Adrenal gland (tissue), 12 donors: Measurements from ENCODE around the gene TRIM38. TPM values are rescaled to one million over a fixed set of nuclear protein-coding genes. Genes with fewer than 3 reads are reported as not detected.

Experiments used
- DNase-seq, 7 donors: peaks; one replicate each; pipeline ENCODE4 v3.0.0-alpha.2; 2019 to 2020
- H3K27ac ChIP-seq, 5 donors: fragments of 200-600 bp; sonication (generic) in 4 of 5; 1 replicate in 3 of 5; 2 replicates in 2 of 5; pipeline versions ENCODE4 v1.5.1 to v1.8.0; 2016 to 2020; ENCODE audit warnings: mild to moderate bottlenecking in 1 of 5
- H3K27me3 ChIP-seq: fragments of 200-600 bp; 2 replicates; pipeline ENCODE4 v1.8.0; 2021
- H3K36me3 ChIP-seq, 2 donors: fragments of 200-600 bp; replicated peaks in 1 of 2; 1 replicate in 1 of 2; 2 replicates in 1 of 2; pipeline versions ENCODE4 v1.5.1 to v1.8.0; 2018 to 2022
- H3K4me1 ChIP-seq, 2 donors: fragments of 200-600 bp; replicated peaks in 1 of 2; 1 replicate in 1 of 2; 2 replicates in 1 of 2; pipeline versions ENCODE4 v1.5.1 to v1.8.0; 2018 to 2021
- H3K4me3 ChIP-seq, 4 donors: fragments of 200-600 bp; sonication (generic) in 3 of 4; one replicate each; pipeline ENCODE4 v1.5.1; 2016 to 2018
- H3K9me3 ChIP-seq, 3 donors: fragments of 200-600 bp; sonication (generic) in 1 of 3; replicated peaks in 1 of 3; 1 replicate in 2 of 3; 2 replicates in 1 of 3; pipeline versions ENCODE4 v1.5.1 to v1.8.0; 2016 to 2021
- POLR2A ChIP-seq, 2 donors: fragments of 450-650 bp; IDR thresholded peaks; one replicate each; pipeline ENCODE4 v1.6.1; 2017; ENCODE audit warnings: antibody characterized with exemption in 2 of 2, mild to moderate bottlenecking in 2 of 2, moderate library complexity in 1 of 2
- WGBS, 4 donors: extraction: QIAGEN DNeasy Blood & Tissue Kit in 2 of 4; methylation state at CpG; one replicate each; pipeline versions ENCODE4 v1.1.5 to v1.1.7; 2013 to 2017; 5-methylcytosine and 5-hydroxymethylcytosine counted together
- intact Hi-C, 2 donors: fragments of 100-400 bp; cut with DNase I; formaldehyde crosslinking; loops; one replicate each; pipeline versions ENCODE4 v1.14.1 to v1.15.0; 2022 to 2023
- polyA plus RNA-seq, 3 donors: library from polyadenylated mRNA; stranded (reverse); fragments of 200-250 nt in 2 of 3; fragments of 350-450 nt in 1 of 3; fragmentation: Illumina TruSeq in 1 of 3; extraction: RNeasy Lipid Tissue Mini Kit (QIAGEN cat#74804) in 1 of 3; gene quantifications; one replicate each; pipeline ENCODE4 v1.2.3, GENCODE V29; 2013 to 2014
- total RNA-seq, 9 donors: library from RNA; depleted of rRNA in 4 of 9; stranded (reverse); fragments of >200 nt in 4 of 9; fragments of 120-200 nt in 1 of 9; fragmentation: NEBNext Ultra II Directional in 1 of 9; extraction: Animal tissue kit (Norgen Biotek cat#: 25700) in 1 of 9; gene quantifications; one replicate each; pipeline versions ENCODE4 v1.1.0 to v1.2.4, GENCODE V29; 2013 to 2023
- TF ChIP-seq, protein P1 (sequence below), 6 experiments: fragments of 450-650 bp in 4 of 6; fragments of 200-600 bp in 2 of 6; sonication (generic) in 1 of 6; IDR thresholded peaks; 1 replicate in 5 of 6; 2 replicates in 1 of 6; pipeline versions ENCODE4 v1.5.1 to v1.8.0; 2016 to 2021; ENCODE audit warnings: antibody characterized with exemption in 6 of 6, mild to moderate bottlenecking in 2 of 6, moderate library complexity in 1 of 6
- donor health status: healthy with polysubstance abuse.
- donor health status: Bipolar disorder and iron deficiency.
- donor health status: DM: yes; HTN: yes; CAD: no.
- donor health status: DM: no; HTN: no; CAD: no.
- donor health status: DM: no; HTN: no; CAD: no.
- donor health status: DM: yes; HTN: yes; CAD: no.

Gene TRIM38
- total and polyA plus RNA-seq, 12 donors: 5.7 to 15.6 (median 9.8) TPM

DNA sequence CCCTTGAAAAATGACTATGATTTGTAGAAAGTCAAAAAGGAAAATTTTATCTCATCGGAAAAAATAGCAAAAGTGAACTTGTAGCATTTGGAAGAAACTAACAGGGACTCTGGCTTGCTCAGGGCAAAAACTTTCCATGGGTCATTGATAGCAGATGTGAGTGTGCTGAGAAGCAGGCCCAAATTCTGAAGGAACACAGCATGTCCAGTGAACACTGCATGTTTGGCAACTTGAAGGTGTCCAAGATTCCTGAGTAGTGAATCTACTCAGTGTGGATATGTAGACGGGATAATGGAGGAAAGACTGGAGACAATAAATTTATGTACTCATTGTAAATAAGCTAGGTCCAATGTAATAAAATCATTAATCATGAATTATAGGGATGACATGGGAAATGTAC, 40.3 kb upstream of the TRIM38 start:
- H3K27me3 ChIP-seq: no peaks in the 10 kb centered on the region
- WGBS, 4 donors: 73 to 78% (median 74%) methylated on average over 2 of the region's 2 CpGs
- intact Hi-C loops: no loop called here
- no peak overlapping the region for H3K4me3 ChIP-seq
- H3K27ac ChIP-seq: no peak overlapping the region
- DNase-seq: no peak
- H3K9me3 ChIP-seq: no peaks in the 10 kb centered on the region
- no peaks in the 10 kb centered on the region for H3K36me3 ChIP-seq
- H3K4me1 ChIP-seq: peaks cover 0 to 6% of the 10 kb centered on the region in 2 donors
- no peak for TF ChIP-seq POLR2A (IDR thresholded peaks at IDR 0.05)
- TF ChIP-seq, protein P1, sequence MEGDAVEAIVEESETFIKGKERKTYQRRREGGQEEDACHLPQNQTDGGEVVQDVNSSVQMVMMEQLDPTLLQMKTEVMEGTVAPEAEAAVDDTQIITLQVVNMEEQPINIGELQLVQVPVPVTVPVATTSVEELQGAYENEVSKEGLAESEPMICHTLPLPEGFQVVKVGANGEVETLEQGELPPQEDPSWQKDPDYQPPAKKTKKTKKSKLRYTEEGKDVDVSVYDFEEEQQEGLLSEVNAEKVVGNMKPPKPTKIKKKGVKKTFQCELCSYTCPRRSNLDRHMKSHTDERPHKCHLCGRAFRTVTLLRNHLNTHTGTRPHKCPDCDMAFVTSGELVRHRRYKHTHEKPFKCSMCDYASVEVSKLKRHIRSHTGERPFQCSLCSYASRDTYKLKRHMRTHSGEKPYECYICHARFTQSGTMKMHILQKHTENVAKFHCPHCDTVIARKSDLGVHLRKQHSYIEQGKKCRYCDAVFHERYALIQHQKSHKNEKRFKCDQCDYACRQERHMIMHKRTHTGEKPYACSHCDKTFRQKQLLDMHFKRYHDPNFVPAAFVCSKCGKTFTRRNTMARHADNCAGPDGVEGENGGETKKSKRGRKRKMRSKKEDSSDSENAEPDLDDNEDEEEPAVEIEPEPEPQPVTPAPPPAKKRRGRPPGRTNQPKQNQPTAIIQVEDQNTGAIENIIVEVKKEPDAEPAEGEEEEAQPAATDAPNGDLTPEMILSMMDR (IDR thresholded peaks at IDR 0.05): no peak

DNA sequence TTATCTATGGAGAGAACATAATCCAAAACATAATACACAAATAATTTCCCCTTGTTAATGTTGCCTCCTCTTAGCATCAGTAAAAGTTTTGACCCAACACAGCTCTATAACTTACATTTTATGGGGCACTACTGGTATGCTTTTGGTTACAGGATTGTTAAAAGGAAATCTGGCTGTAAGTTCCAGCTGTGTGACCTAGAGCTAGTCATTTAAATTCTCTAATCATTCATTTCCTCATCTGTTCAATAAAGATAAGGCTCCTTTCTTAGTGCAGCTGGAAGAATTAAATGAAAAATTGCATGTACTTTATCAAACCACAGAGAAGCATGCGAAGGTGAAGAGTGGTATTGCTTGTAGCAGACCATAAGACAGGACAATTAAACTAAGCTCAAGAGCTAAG, 36.7 kb upstream of the TRIM38 start:
- no peaks in the 10 kb centered on the region for H3K27me3 ChIP-seq
- H3K36me3 ChIP-seq: no peaks in the 10 kb centered on the region
- peaks cover 0 to 7% of the 10 kb centered on the region in 2 donors for H3K4me1 ChIP-seq
- 42 to 57% (median 47%) methylated on average over 1 of the region's 1 CpG for WGBS, 4 donors
- no peak for DNase-seq
- H3K4me3 ChIP-seq: no peak overlapping the region
- TF ChIP-seq, protein P1 (IDR thresholded peaks at IDR 0.05): no peak
- TF ChIP-seq POLR2A (IDR thresholded peaks at IDR 0.05): no peak
- H3K27ac ChIP-seq: no peak overlapping the region
- intact Hi-C loops: no loop called here
- H3K9me3 ChIP-seq: no peaks in the 10 kb centered on the region

DNA sequence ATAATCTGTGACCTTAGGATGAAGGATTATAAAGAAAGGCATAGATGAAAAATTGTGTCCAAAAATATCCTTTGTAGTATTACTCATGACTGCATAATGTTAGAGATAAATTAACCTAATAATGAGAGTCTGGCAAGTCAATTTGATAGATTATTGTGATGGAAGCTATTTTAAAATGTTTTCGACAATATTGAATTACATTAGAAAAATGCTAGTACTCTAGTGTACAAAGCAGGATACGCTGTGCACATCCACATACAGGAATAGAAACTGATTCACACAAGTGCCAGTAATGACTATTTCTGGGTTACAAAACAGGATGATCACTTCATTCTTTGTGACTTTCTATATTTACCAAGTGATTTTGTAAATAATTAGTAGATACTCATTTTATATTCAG, 35.4 kb upstream of the TRIM38 start:
- H3K9me3 ChIP-seq: no peaks in the 10 kb centered on the region
- WGBS, 4 donors: 34 to 59% (median 50%) methylated on average over 2 of the region's 2 CpGs
- H3K27me3 ChIP-seq: no peaks in the 10 kb centered on the region
- TF ChIP-seq, protein P1 (IDR thresholded peaks at IDR 0.05): no peak
- no peak for TF ChIP-seq POLR2A (IDR thresholded peaks at IDR 0.05)
- no peaks in the 10 kb centered on the region for H3K36me3 ChIP-seq
- DNase-seq: no peak
- intact Hi-C loops: no loop called here
- H3K4me3 ChIP-seq: no peak overlapping the region
- no peak overlapping the region for H3K27ac ChIP-seq
- H3K4me1 ChIP-seq: peaks cover 0 to 7% of the 10 kb centered on the region in 2 donors

DNA sequence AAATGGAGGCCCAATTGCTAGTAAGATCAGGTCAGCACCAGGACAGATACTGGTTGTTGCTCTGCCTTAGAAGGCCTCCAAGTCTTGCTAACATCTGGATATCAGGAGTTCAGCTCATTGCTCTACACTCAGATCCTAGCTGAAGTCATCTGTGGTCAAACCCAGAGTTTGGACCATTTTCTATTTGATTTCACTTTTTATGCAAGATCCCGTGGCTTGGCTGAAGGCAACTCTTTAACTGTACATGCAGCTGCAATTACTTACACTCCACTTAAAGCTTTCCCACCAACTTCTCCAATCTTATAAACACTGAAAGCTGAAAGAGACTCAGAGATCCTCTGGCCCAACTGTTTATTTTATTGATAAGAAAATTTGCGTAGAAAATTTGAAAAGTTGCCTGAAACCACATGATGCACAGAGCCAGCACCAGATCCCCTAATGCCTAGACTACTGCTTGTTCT, 34.8 kb upstream of the TRIM38 start:
- Histone ChIP-seq H3K27me3 (no peaks in the 10 kb centered on the region), H3K36me3 (no peaks in the 10 kb centered on the region), H3K4me3 (no peak overlapping the region), H3K27ac (no peak overlapping the region), H3K9me3 (no peaks in the 10 kb centered on the region), H3K4me1 (peaks cover 0 to 7% of the 10 kb centered on the region in 2 donors)
- no peak for DNase-seq
- intact Hi-C loops: no loop called here
- 50 to 82% (median 71%) methylated on average over 2 of the region's 2 CpGs for WGBS, 4 donors
- TF ChIP-seq, protein P1 (IDR thresholded peaks at IDR 0.05): no peak
- no peak for TF ChIP-seq POLR2A (IDR thresholded peaks at IDR 0.05)
